ENCODE measurements around the gene MSMP. TPM values are rescaled to one million over a fixed set of nuclear protein-coding genes. Genes with fewer than 3 reads are reported as not detected.

MSMP gene
- total and polyA plus RNA-seq, 9 of the 15 experiments (the other 6 are each of a cell fraction or from before 2014, with no cell fraction given): 0.60 TPM; not detected in 8

DNA sequence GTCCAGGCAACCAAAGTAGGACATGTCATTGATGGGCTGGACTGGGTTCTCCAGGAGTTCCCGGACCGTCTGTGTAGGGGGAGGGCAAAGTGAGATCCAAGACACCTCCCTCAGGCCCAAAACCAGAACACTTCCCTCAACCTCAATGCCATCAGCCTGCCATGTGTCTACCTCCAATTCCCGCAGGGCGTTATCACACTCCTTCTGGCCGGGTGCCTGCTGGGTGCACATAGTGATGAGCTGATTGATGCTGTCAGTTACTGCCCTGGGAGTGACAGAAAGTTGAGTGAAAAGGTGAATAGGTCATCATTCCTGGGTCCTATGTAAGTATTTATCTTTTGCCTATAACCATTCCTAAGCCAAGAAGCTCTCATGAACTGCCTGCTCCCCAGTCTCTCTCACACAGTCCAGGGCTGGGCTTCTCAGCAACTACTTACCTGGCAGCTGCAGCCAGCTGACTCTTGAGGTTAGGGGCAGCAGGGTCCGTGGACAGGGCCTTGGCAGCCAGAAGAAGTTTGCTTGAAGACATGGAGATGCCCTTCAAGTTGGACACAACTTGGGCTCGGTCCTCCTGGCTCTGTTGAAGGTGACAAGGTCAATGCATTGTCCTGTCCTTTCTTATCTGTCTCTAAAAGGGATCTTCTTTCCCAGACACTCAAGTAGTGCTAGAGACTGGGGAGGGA, 43.1 kb downstream of the MSMP start:
- TF ChIP-seq SMAD3 (CRISPR knock-in tag; conservative IDR thresholded peaks at IDR 0.05) (no peak), BRD4 (IDR thresholded peaks at IDR 0.05) (no peak), ZBTB1 (CRISPR knock-in tag; IDR thresholded peaks at IDR 0.05; ENCODE audit: borderline replicate concordance, low read depth) (no peak), HNRNPL (IDR thresholded peaks at IDR 0.05; ENCODE audit: low read depth, low read length) (no peak), THRAP3 (IDR thresholded peaks at IDR 0.05; ENCODE audit: borderline replicate concordance) (no peak), PCBP1 (IDR thresholded peaks at IDR 0.05; ENCODE audit: low read depth, low read length, poor library complexity, severe bottlenecking) (no peak), CBX2 (IDR thresholded peaks at IDR 0.05; ENCODE audit: insufficient read depth, low read length, poor library complexity, severe bottlenecking) (no peak), ZNF282 (CRISPR knock-in tag; IDR thresholded peaks at IDR 0.05) (no peak)
- in situ Hi-C loops (cut with MboI): no loop called here
- 79% methylated on average over 3 of the region's 7 CpGs for WGBS (ENCODE audit: insufficient coverage, low coverage, missing lambda C conversion rate)

More for the DNA sequence above, 43.1 kb downstream of the MSMP start:
- intact Hi-C loops (cut with micrococcal nuclease): no loop called here
- Histone ChIP-seq H3K27me3 (ENCODE audit: control insufficient read depth in 2 of 2, insufficient read depth in 2 of 2, low read length in 2 of 2) (no peaks in the 10 kb centered on the region), H3K4me3 (no peak overlapping the region), H3K9me1 (ENCODE audit: control insufficient read depth, insufficient read depth, low read length) (peaks cover 3% of the 10 kb centered on the region), H3K9ac (ENCODE audit: insufficient read depth in 1 of 2, low read depth in 2 of 2, low read length in 2 of 2) (no peak overlapping the region), H3K4me1 (replicated peaks in 1 of 2; ENCODE audit: control insufficient read depth in 2 of 2, insufficient read depth in 2 of 2, low read length in 2 of 2) (no peaks in the 10 kb centered on the region), H3K9me3 (replicated peaks; ENCODE audit: control insufficient read depth, insufficient read depth, low read depth, low read length) (no peaks in the 10 kb centered on the region), H3K27ac (ENCODE audit: extremely low read depth, low read depth, low read length) (no peak overlapping the region), H3K36me3 (ENCODE audit: control insufficient read depth, insufficient read depth, low read length) (peaks cover 90% of the 10 kb centered on the region; the same call in 2 of the 3 replicates), H4K20me1 (replicated peaks; ENCODE audit: control insufficient read depth, insufficient read depth, low read length) (no peaks in the 10 kb centered on the region), H3K4me2 (ENCODE audit: insufficient read depth, low read length) (no peak overlapping the region), H3K79me2 (ENCODE audit: control insufficient read depth, insufficient read depth, low read length) (no peaks in the 10 kb centered on the region), H2AFZ (ENCODE audit: low read depth, low read length) (no peak overlapping the region)
- no peak for FAIRE-seq
- ATAC-seq: no peak
- no peak for DNase-seq (ENCODE audit: extremely low read depth in 1 of 4, low spot score in 3 of 4)
- POLR2A ChIA-PET: interaction anchor here (0.6 to 2.3 kb wide), 5 partner anchors 11 to 89 kb away, joined by 3 to 10 read pairs (median 3); partner anchors contain the start of genes CCDC107 and RMRP
- TSS peak; percentile 37 for BruUV-seq (replicated peaks)
- CTCF ChIA-PET (ENCODE audit: low intra/inter-chr PET ratio): no interaction called here

Data from K562 (cell line).